Keratinocyte (primary cell): Measurements from ENCODE around the gene PRKCE. TPM values are rescaled to one million over a fixed set of nuclear protein-coding genes. Genes with fewer than 3 reads are reported as not detected.

ENCODE experiments used
- DNase-seq: peaks from one replicate; pipeline ENCODE4 v3.0.0-alpha.2; 2011; ENCODE audit warnings: low read depth, missing footprints, low spot score
- FAIRE-seq: peaks from 2 replicates; lab custom pipeline; 2011; peaks lifted over from hg19 to GRCh38; lab: Jason Lieb, UNC
- H2AFZ ChIP-seq: 2 replicates; pipeline ENCODE4 v1.6.0; 2012; ENCODE audit warnings: low read length, control low read depth, inconsistent platforms; ENCODE audit not compliant: control insufficient read depth
- H3K27ac ChIP-seq: 2 replicates; pipeline ENCODE4 v1.5.1; 2011; ENCODE audit warnings: low read length; ENCODE audit not compliant: control insufficient read depth, insufficient read depth
- H3K27me3 ChIP-seq: 3 replicates; pipeline ENCODE4 v1.6.0; 2011; ENCODE audit warnings: low read length; ENCODE audit not compliant: control insufficient read depth, insufficient read depth; ENCODE audit errors: extremely low read depth
- H3K36me3 ChIP-seq, 2 experiments: 2 replicates in 1 of 2; 3 replicates in 1 of 2; pipeline ENCODE4 v1.5.1; 2011; ENCODE audit warnings: low read length in 2 of 2, mild to moderate bottlenecking in 1 of 2; ENCODE audit not compliant: control insufficient read depth in 2 of 2, insufficient read depth in 2 of 2; ENCODE audit errors: extremely low read depth in 1 of 2
- H3K4me1 ChIP-seq: 3 replicates; pipeline ENCODE4 v1.5.1; 2011; ENCODE audit warnings: low read length; ENCODE audit not compliant: control insufficient read depth, insufficient read depth; ENCODE audit errors: extremely low read depth
- H3K4me2 ChIP-seq: 3 replicates; pipeline ENCODE4 v1.6.0; 2011; ENCODE audit warnings: low read depth, low read length; ENCODE audit not compliant: control insufficient read depth, insufficient read depth; ENCODE audit errors: extremely low read depth
- H3K4me3 ChIP-seq, 3 experiments: fragments of 200-600 bp in 1 of 3; sonication (generic) in 1 of 3; 2 replicates in 2 of 3; 3 replicates in 1 of 3; pipeline ENCODE4 v1.5.1; 2011 to 2016; ENCODE audit warnings: low read length in 3 of 3, mild to moderate bottlenecking in 3 of 3, control low read depth in 2 of 3, inconsistent platforms in 1 of 3, low read depth in 1 of 3, mixed read lengths in 1 of 3, mixed run types in 1 of 3, moderate library complexity in 1 of 3; ENCODE audit not compliant: control insufficient read depth in 2 of 3, insufficient read depth in 2 of 3; ENCODE audit errors: extremely low read depth in 1 of 3
- H3K79me2 ChIP-seq: 2 replicates; pipeline ENCODE4 v1.6.0; 2012; ENCODE audit warnings: low read length; ENCODE audit not compliant: control insufficient read depth, insufficient read depth
- H3K9ac ChIP-seq: 3 replicates; pipeline ENCODE4 v1.6.0; 2011; ENCODE audit warnings: low read length; ENCODE audit not compliant: control insufficient read depth, insufficient read depth; ENCODE audit errors: extremely low read depth
- H3K9me1 ChIP-seq: 3 replicates; pipeline ENCODE4 v1.6.0; 2011; ENCODE audit warnings: low read length; ENCODE audit not compliant: control insufficient read depth, insufficient read depth; ENCODE audit errors: extremely low read depth
- H3K9me3 ChIP-seq: 2 replicates; pipeline ENCODE4 v1.5.1; 2012; ENCODE audit warnings: low read depth, low read length; ENCODE audit not compliant: control insufficient read depth
- H4K20me1 ChIP-seq: 3 replicates; pipeline ENCODE4 v1.6.0; 2011; ENCODE audit warnings: low read length; ENCODE audit not compliant: control insufficient read depth, insufficient read depth; ENCODE audit errors: extremely low read depth
- CTCF ChIP-seq, 3 experiments: IDR thresholded peaks in 1 of 3; conservative IDR thresholded peaks in 1 of 3; optimal IDR thresholded peaks in 1 of 3; 2 replicates in 2 of 3; 3 replicates in 1 of 3; pipeline versions ENCODE3 to v1.5.1; 2011; ENCODE audit warnings: low read length in 3 of 3, mild to moderate bottlenecking in 3 of 3, moderate library complexity in 2 of 3, control low read depth in 1 of 3, inconsistent platforms in 1 of 3; ENCODE audit not compliant: insufficient read depth in 2 of 3; ENCODE audit errors: extremely low read depth in 1 of 3
- EZH2 ChIP-seq: IDR thresholded peaks from one replicate; pipeline ENCODE4 v1.6.1; 2012; ENCODE audit warnings: inconsistent platforms, mild to moderate bottlenecking, low read length, moderate library complexity
- dilution Hi-C: fragments of 300-500 bp; cut with MboI; formaldehyde crosslinking; loops from one replicate; pipeline ENCODE4 v1.7.0; 2020; ENCODE audit warnings: low sequenced_read_pairs; ENCODE audit not compliant: extremely low pct_ligation_motif_present
- polyA plus RNA-seq, 5 experiments: library from polyadenylated mRNA; depleted of rRNA in 3 of 5; stranded (reverse) in 3 of 5; stranded (forward) in 1 of 5; unstranded in 1 of 5; fragments of >200 nt; gene quantifications; 1 replicate in 1 of 5; 2 replicates in 3 of 5; 3 replicates in 1 of 5; pipeline versions ENCODE4 v1.2.1 to v1.2.3, GENCODE V29; 2011 to 2012; ENCODE audit warnings: missing spikeins in 2 of 5, low read depth in 1 of 5, low replicate concordance in 1 of 5

The PRKCE gene
- polyA plus RNA-seq, 1 donor (not counting 4 experiments of a cell fraction or from before 2014, with no cell fraction given), result 2.0 TPM

GRCh38 chr2:45975752-45976517, 324.5 kb downstream of the PRKCE start:
- no peak overlapping the region for H3K27ac ChIP-seq
- H3K36me3 ChIP-seq, result no peaks in the 10 kb centered on the region
- no peak overlapping the region for H2AFZ ChIP-seq
- H3K9me3 ChIP-seq, result no peaks in the 10 kb centered on the region
- TF ChIP-seq EZH2, result no peak
- TF ChIP-seq CTCF (optimal IDR thresholded peaks at IDR 0.05 in 1 of 3, IDR thresholded peaks at IDR 0.05 in 1 of 3, conservative IDR thresholded peaks at IDR 0.05 in 1 of 3; ENCODE audit: extremely low read depth in 1 of 3, insufficient read depth in 2 of 3, low read length in 3 of 3), result no peak
- H3K4me3 ChIP-seq, result no peak overlapping the region
- no peak overlapping the region for H3K4me2 ChIP-seq
- no peaks in the 10 kb centered on the region for H4K20me1 ChIP-seq
- H3K4me1 ChIP-seq, result no peaks in the 10 kb centered on the region
- H3K9ac ChIP-seq, result no peak overlapping the region
- no peak for DNase-seq
- dilution Hi-C loops, result no loop called here
- no peak for FAIRE-seq
- H3K79me2 ChIP-seq, result no peaks in the 10 kb centered on the region
- H3K27me3 ChIP-seq, result no peaks in the 10 kb centered on the region
- H3K9me1 ChIP-seq, result no peaks in the 10 kb centered on the region

- Histone ChIP-seq H3K4me3 (no peak overlapping the region), H3K27ac (no peak overlapping the region), H3K4me2 (no peak overlapping the region), H3K9ac (no peak overlapping the region), H3K4me1 (no peaks in the 10 kb centered on the region), H3K79me2 (no peaks in the 10 kb centered on the region), H4K20me1 (no peaks in the 10 kb centered on the region), H3K9me1 (no peaks in the 10 kb centered on the region), H3K9me3 (no peaks in the 10 kb centered on the region), H2AFZ (no peak overlapping the region), H3K27me3 (no peaks in the 10 kb centered on the region), H3K36me3 (no peaks in the 10 kb centered on the region)
- dilution Hi-C loops, result no loop called here
- FAIRE-seq (no peak), DNase-seq (no peak)
- no peak for TF ChIP-seq EZH2
Observed at GRCh38 chr2:45978302-45978859, 326.9 kb downstream of the PRKCE start.
